ENCODE results near the gene JMJD6. TPM values are rescaled to one million over a fixed set of nuclear protein-coding genes. Genes with fewer than 3 reads are reported as not detected.
"Not testable (repeated sequence)": the region's sequence is repeated elsewhere in the genome, so short reads cannot be mapped to it uniquely, and the experiment has no call there.

JMJD6 gene
- total RNA-seq, 2 donors from 2014 or later, result 38.6 to 41.6 TPM

- TF ChIP-seq CTCF (IDR thresholded peaks at IDR 0.05), result no peak
- H3K9me3 ChIP-seq, result no peaks in the 10 kb centered on the region
- intact Hi-C loops (cut with DNase I), result no loop called here
- no peak overlapping the region for H3K4me3 ChIP-seq
- H3K27me3 ChIP-seq, result no peaks in the 10 kb centered on the region
- no peaks in the 10 kb centered on the region for H3K4me1 ChIP-seq
- no peaks in the 10 kb centered on the region for H3K36me3 ChIP-seq
- H3K9ac ChIP-seq (ENCODE audit: low read depth in 2 of 2, low read length in 2 of 2), result peak overlapping the region; percentile 24 to 51
- no peak for DNase-seq
- H3K27ac ChIP-seq, result peak overlapping the region; percentile 40
Measured at GRCh38 chr17:76701471-76701967, 24.9 kb downstream of the JMJD6 start.

- no peaks in the 10 kb centered on the region for H3K4me1 ChIP-seq
- no peaks in the 10 kb centered on the region for H3K9me3 ChIP-seq
- DNase-seq, result no peak
- no peak for TF ChIP-seq CTCF (IDR thresholded peaks at IDR 0.05)
- no peaks in the 10 kb centered on the region for H3K36me3 ChIP-seq
- H3K27me3 ChIP-seq, result no peaks in the 10 kb centered on the region
- H3K4me3 ChIP-seq, result no peak overlapping the region
- intact Hi-C loops (cut with DNase I), result no loop called here
- H3K9ac ChIP-seq (ENCODE audit: low read depth in 2 of 2, low read length in 2 of 2), result peak overlapping the region; percentile 51 to 56
- peak overlapping the region; percentile 63 for H3K27ac ChIP-seq
Measured at GRCh38 chr17:76700617-76701470, 25.6 kb downstream of the JMJD6 start.

- H3K9ac ChIP-seq (ENCODE audit: low read depth in 2 of 2, low read length in 2 of 2), result peak overlapping the region; percentile 2 to 56
- intact Hi-C loops (cut with DNase I), result no loop called here
- peak overlapping the region; percentile 63 for H3K27ac ChIP-seq
- H3K27me3 ChIP-seq, result no peaks in the 10 kb centered on the region
- H3K9me3 ChIP-seq, result no peaks in the 10 kb centered on the region
- H3K4me1 ChIP-seq, result no peaks in the 10 kb centered on the region
- TF ChIP-seq CTCF (IDR thresholded peaks at IDR 0.05), result no peak
- no peaks in the 10 kb centered on the region for H3K36me3 ChIP-seq
- H3K4me3 ChIP-seq, result no peak overlapping the region
- DNase-seq, result no peak
Measured at GRCh38 chr17:76700270-76700616, 26.2 kb downstream of the JMJD6 start.

GRCh38 chr17:76698466-76698977 lies 27.9 kb downstream of the JMJD6 start:
- H3K4me3 ChIP-seq; H3K9me3 ChIP-seq; H3K9ac ChIP-seq (ENCODE audit: low read depth in 2 of 2, low read length in 2 of 2); H3K4me1 ChIP-seq; H3K27me3 ChIP-seq; DNase-seq; intact Hi-C loops (cut with DNase I); H3K36me3 ChIP-seq; H3K27ac ChIP-seq: not testable (repeated sequence)

- H3K36me3 ChIP-seq, result no peaks in the 10 kb centered on the region
- intact Hi-C loops (cut with DNase I), result no loop called here
- no peak for DNase-seq
- H3K4me3 ChIP-seq, result no peak overlapping the region
- TF ChIP-seq CTCF (IDR thresholded peaks at IDR 0.05), result no peak
- H3K4me1 ChIP-seq, result no peaks in the 10 kb centered on the region
- no peaks in the 10 kb centered on the region for H3K27me3 ChIP-seq
- H3K27ac ChIP-seq, result no peak overlapping the region
- no peaks in the 10 kb centered on the region for H3K9me3 ChIP-seq
- peak overlapping the region in 1 of 2 donors; percentile 26 for H3K9ac ChIP-seq (ENCODE audit: low read depth in 2 of 2, low read length in 2 of 2)
Measured at GRCh38 chr17:76697702-76698465, 28.5 kb downstream of the JMJD6 start.

Data from colonic mucosa (tissue), 4 donors.